CD1c-positive myeloid dendritic cell (primary cell): ENCODE data around the gene RSPH3.
"Not testable (repeated sequence)": the region's sequence is repeated elsewhere in the genome, so short reads cannot be mapped to it uniquely, and the experiment has no call there.

ENCODE experiments used
- DNase-seq: peaks from one replicate; pipeline ENCODE4 v3.0.0-alpha.2; 2016; ENCODE audit errors: extremely low spot score

The RSPH3 gene

GRCh38 chr6:159025224-159025623 is 25.2 kb upstream of the RSPH3 start:
- DNase-seq, result not testable (repeated sequence)

GRCh38 chr6:159023893-159024292 is 23.9 kb upstream of the RSPH3 start:
- DNase-seq, result no peak

GRCh38 chr6:159020011-159020410 is 20.0 kb upstream of the RSPH3 start:
- DNase-seq, result no peak

- no peak for DNase-seq
These were observed 18.0 kb upstream of the RSPH3 start for GRCh38 chr6:159017757-159018559.

- DNase-seq, result no peak
These were observed 14.4 kb upstream of the RSPH3 start for GRCh38 chr6:159014406-159014805.

- DNase-seq, result peak; percentile 51
These were observed 13.2 kb upstream of the RSPH3 start for GRCh38 chr6:159013229-159013628.

GRCh38 chr6:159012201-159012600 is 12.2 kb upstream of the RSPH3 start:
- no peak for DNase-seq

- DNase-seq, result not testable (repeated sequence)
These were observed 10.1 kb upstream of the RSPH3 start for GRCh38 chr6:159010037-159010612.

GRCh38 chr6:159008656-159009288 is 8.8 kb upstream of the RSPH3 start:
- DNase-seq, result peak; percentile 70

- DNase-seq, result no peak
These were observed 7.5 kb upstream of the RSPH3 start for GRCh38 chr6:159007510-159007909.

- peak; percentile 49 for DNase-seq
These were observed 5.4 kb upstream of the RSPH3 start for GRCh38 chr6:159005436-159005835.

GRCh38 chr6:159004592-159004991 is 4.6 kb upstream of the RSPH3 start:
- DNase-seq, result no peak

GRCh38 chr6:159002432-159003155 is 2.6 kb upstream of the RSPH3 start:
- no peak for DNase-seq

GRCh38 chr6:158999154-158999665 is 792 bp downstream of the RSPH3 start:
- DNase-seq, result peak; percentile 16

GRCh38 chr6:158996856-158997255 is 3.1 kb downstream of the RSPH3 start:
- DNase-seq, result peak; percentile 86

GRCh38 chr6:158993639-158994038 is 6.4 kb downstream of the RSPH3 start:
- no peak for DNase-seq

GRCh38 chr6:158991017-158991723 is 8.8 kb downstream of the RSPH3 start:
- DNase-seq, result no peak

GRCh38 chr6:158989711-158990110 is 10.3 kb downstream of the RSPH3 start:
- DNase-seq, result not testable (repeated sequence)

- no peak for DNase-seq
These were observed 11.5 kb downstream of the RSPH3 start for GRCh38 chr6:158988477-158988876.

- no peak for DNase-seq
These were observed 12.3 kb downstream of the RSPH3 start for GRCh38 chr6:158987657-158988056.

GRCh38 chr6:158978757-158979156 is 21.2 kb downstream of the RSPH3 start:
- DNase-seq, result no peak
